Endothelial cell of umbilical vein (primary cell): ENCODE data around the gene PRXL2B. TPM values are rescaled to one million over a fixed set of nuclear protein-coding genes. Genes with fewer than 3 reads are reported as not detected.

Experiments used
- BruUV-seq: library from RNA; stranded (reverse); fragments of 400-500 nt; replicated peaks from 2 replicates; lab custom pipeline; 2021; lab: Mats Ljungman, UMichigan
- CTCF ChIA-PET: fragments of 300-600, 350-600 bp; sonication (Branson Sonifier 250); formaldehyde crosslinking; loops from one replicate; lab custom pipeline; 2021; ENCODE audit warnings: antibody characterized with exemption, inconsistent platforms; lab: Charles Lee
- POLR2A ChIA-PET: fragments of 300-600, 350-600 bp; sonication (Branson Sonifier 250); formaldehyde crosslinking; loops from one replicate; lab custom pipeline; 2021; ENCODE audit warnings: antibody characterized with exemption, inconsistent platforms; lab: Charles Lee
- DNase-seq: peaks from one replicate; pipeline ENCODE4 v3.0.0-alpha.2; 2011; ENCODE audit warnings: low read depth, low spot score
- FAIRE-seq: peaks from 2 replicates; lab custom pipeline; 2011; peaks lifted over from hg19 to GRCh38; lab: Jason Lieb, UNC
- H2AFZ ChIP-seq: 2 replicates; pipeline ENCODE4 v1.6.0; 2012; ENCODE audit warnings: low read depth, low read length, control low read depth, inconsistent platforms
- H3K27ac ChIP-seq: 2 replicates; pipeline ENCODE4 v1.5.1; 2011; ENCODE audit warnings: low read depth, mild to moderate bottlenecking, control low read depth, low read length, moderate library complexity; ENCODE audit not compliant: insufficient read depth
- H3K27me3 ChIP-seq, 2 experiments: 2 replicates each; pipeline versions ENCODE4 v1.6.0 to v1.6.1; 2011; ENCODE audit warnings: low read length in 2 of 2, mixed read lengths in 1 of 2; ENCODE audit not compliant: control insufficient read depth in 2 of 2, insufficient read depth in 2 of 2
- H3K36me3 ChIP-seq, 2 experiments: 2 replicates in 1 of 2; 3 replicates in 1 of 2; pipeline ENCODE4 v1.5.1; 2011; ENCODE audit warnings: low read length in 2 of 2, mild to moderate bottlenecking in 1 of 2, moderate library complexity in 1 of 2; ENCODE audit not compliant: control insufficient read depth in 2 of 2, insufficient read depth in 2 of 2; ENCODE audit errors: extremely low read depth in 1 of 2
- H3K4me1 ChIP-seq: 3 replicates; pipeline ENCODE4 v1.5.1; 2011; ENCODE audit warnings: mild to moderate bottlenecking, low read length; ENCODE audit not compliant: control insufficient read depth, insufficient read depth; ENCODE audit errors: extremely low read depth
- H3K4me2 ChIP-seq: 2 replicates; pipeline ENCODE4 v1.6.1; 2011; ENCODE audit warnings: low read length, control low read depth, mixed read lengths; ENCODE audit not compliant: insufficient read depth
- H3K4me3 ChIP-seq, 3 experiments: fragments of 200-600 bp in 1 of 3; sonication (generic), shearing (Covaris generic) in 1 of 3; replicated peaks in 1 of 3; 2 replicates each; pipeline ENCODE4 v1.5.1; 2011 to 2016; ENCODE audit warnings: control low read depth in 3 of 3, low read length in 3 of 3, mild to moderate bottlenecking in 2 of 3, inconsistent platforms in 1 of 3, low read depth in 1 of 3, moderate library complexity in 1 of 3; ENCODE audit not compliant: insufficient read depth in 1 of 3
- H3K79me2 ChIP-seq: 2 replicates; pipeline ENCODE4 v1.6.0; 2012; ENCODE audit warnings: low read length, inconsistent platforms; ENCODE audit not compliant: control insufficient read depth, insufficient read depth
- H3K9ac ChIP-seq: replicated peaks from 2 replicates; pipeline ENCODE3; 2011; ENCODE audit warnings: low read length, control low read depth; ENCODE audit not compliant: insufficient read depth; ENCODE audit errors: extremely low read depth
- H3K9me1 ChIP-seq: replicated peaks from 3 replicates; pipeline ENCODE4 v1.6.0; 2011; ENCODE audit warnings: mild to moderate bottlenecking, low read length; ENCODE audit not compliant: control insufficient read depth, insufficient read depth; ENCODE audit errors: extremely low read depth
- H3K9me3 ChIP-seq: replicated peaks from 2 replicates; pipeline ENCODE4 v1.5.1; 2012; ENCODE audit warnings: low read length, inconsistent platforms; ENCODE audit not compliant: control insufficient read depth, insufficient read depth
- H4K20me1 ChIP-seq: replicated peaks from 2 replicates; pipeline ENCODE3; 2011; ENCODE audit warnings: mild to moderate bottlenecking, low read length; ENCODE audit not compliant: control insufficient read depth, insufficient read depth; ENCODE audit errors: extremely low read depth
- EZH2 ChIP-seq: IDR thresholded peaks from 2 replicates; pipeline ENCODE4 v1.6.1; 2012; ENCODE audit warnings: borderline replicate concordance, low read depth, mild to moderate bottlenecking, moderate library complexity, low read length, inconsistent platforms; ENCODE audit not compliant: severe bottlenecking
- JUN ChIP-seq: IDR thresholded peaks from 2 replicates; pipeline ENCODE4 v1.6.1; 2011; ENCODE audit warnings: borderline replicate concordance, low read depth; ENCODE audit not compliant: insufficient read length, insufficient read depth
- MAX ChIP-seq: IDR thresholded peaks from 2 replicates; pipeline ENCODE4 v1.6.1; 2011; ENCODE audit not compliant: insufficient read depth, insufficient read length
- POLR2A ChIP-seq: IDR thresholded peaks from 2 replicates; pipeline ENCODE4 v1.6.1; 2012; ENCODE audit warnings: low read depth, mild to moderate bottlenecking, control low read depth, low read length
- POLR2AphosphoS5 ChIP-seq: IDR thresholded peaks from 2 replicates; pipeline ENCODE4 v1.6.1; 2012; ENCODE audit warnings: low read depth, mild to moderate bottlenecking, control low read depth, low read length, moderate library complexity; ENCODE audit not compliant: insufficient read depth
- dilution Hi-C: fragments of 300-500 bp; cut with MboI; formaldehyde crosslinking; loops from one replicate; pipeline ENCODE4 v1.15.0; 2019; ENCODE audit warnings: low sequenced_read_pairs; ENCODE audit not compliant: extremely low pct_ligation_motif_present
- intact Hi-C: fragments of 100-400 bp; cut with micrococcal nuclease; formaldehyde crosslinking; loops from one replicate; pipeline ENCODE4 v1.10.0; 2022
- polyA plus RNA-seq, 4 experiments: library from polyadenylated mRNA; depleted of rRNA in 3 of 4; stranded (reverse) in 3 of 4; unstranded in 1 of 4; fragments of >200 nt; gene quantifications; 2 replicates each; pipeline versions ENCODE4 v1.2.1 to v1.2.3, GENCODE V29; 2011 to 2012; ENCODE audit warnings: missing spikeins in 1 of 4
- total RNA-seq: library from RNA; stranded (reverse); gene quantifications from 2 replicates; pipeline ENCODE4 v1.2.3, GENCODE V29; 2021

The PRXL2B gene
- total and polyA plus RNA-seq, 2 donors (not counting 3 experiments of a cell fraction or from before 2014, with no cell fraction given): 29.6 to 55.8 TPM

- Histone ChIP-seq H2AFZ (peak overlapping the region; percentile 84), H4K20me1 (no peaks in the 10 kb centered on the region), H3K36me3 (no peaks in the 10 kb centered on the region), H3K4me1 (peaks cover 27% of the 10 kb centered on the region), H3K9me1 (no peaks in the 10 kb centered on the region), H3K79me2 (no peaks in the 10 kb centered on the region), H3K4me3 (peak overlapping the region; percentile 51 to 74 (median 67)), H3K27ac (peak overlapping the region; percentile 80), H3K27me3 (peaks cover 0 to 1% of the 10 kb centered on the region in 2 experiments), H3K9ac (peak overlapping the region; percentile 74), H3K4me2 (peak overlapping the region; percentile 77), H3K9me3 (no peaks in the 10 kb centered on the region)
- intact Hi-C loops (loop anchor here (1.0 to 2.0 kb wide), 5 partner anchors 20 to 351 kb away; partner anchors contain the start of genes FAAP20, PANK4 and PRXL2B), dilution Hi-C loops (no loop called here)
- DNase-seq (peak; percentile 84), FAIRE-seq (peak; percentile 93)
- POLR2A ChIA-PET: interaction anchor here (0.6 kb wide), 1 partner anchor 19 kb away, joined by 5 read pairs; the partner anchor contains the start of gene PANK4
- CTCF ChIA-PET: interaction anchor here (1.0 to 1.2 kb wide), 4 partner anchors 20 to 907 kb away, joined by 3 to 10 read pairs (median 6); partner anchors contain the start of genes FAAP20 and PANK4
- TF ChIP-seq JUN (no peak), EZH2 (no peak), POLR2A (peak; percentile 78), POLR2AphosphoS5 (peak; percentile 72), MAX (peak; percentile 79)
- BruUV-seq: no TSS peak
Observed at GRCh38 chr1:2545754-2546514, 40.6 kb upstream of the PRXL2B start.
